COLO829 (cell line): Measurements from ENCODE around the gene ZNF599.

ENCODE experiments used
- DNase-seq: peaks from one replicate; pipeline ENCODE4 v3.0.0; 2012; ENCODE audit warnings: low spot score

The ZNF599 gene

DNA sequence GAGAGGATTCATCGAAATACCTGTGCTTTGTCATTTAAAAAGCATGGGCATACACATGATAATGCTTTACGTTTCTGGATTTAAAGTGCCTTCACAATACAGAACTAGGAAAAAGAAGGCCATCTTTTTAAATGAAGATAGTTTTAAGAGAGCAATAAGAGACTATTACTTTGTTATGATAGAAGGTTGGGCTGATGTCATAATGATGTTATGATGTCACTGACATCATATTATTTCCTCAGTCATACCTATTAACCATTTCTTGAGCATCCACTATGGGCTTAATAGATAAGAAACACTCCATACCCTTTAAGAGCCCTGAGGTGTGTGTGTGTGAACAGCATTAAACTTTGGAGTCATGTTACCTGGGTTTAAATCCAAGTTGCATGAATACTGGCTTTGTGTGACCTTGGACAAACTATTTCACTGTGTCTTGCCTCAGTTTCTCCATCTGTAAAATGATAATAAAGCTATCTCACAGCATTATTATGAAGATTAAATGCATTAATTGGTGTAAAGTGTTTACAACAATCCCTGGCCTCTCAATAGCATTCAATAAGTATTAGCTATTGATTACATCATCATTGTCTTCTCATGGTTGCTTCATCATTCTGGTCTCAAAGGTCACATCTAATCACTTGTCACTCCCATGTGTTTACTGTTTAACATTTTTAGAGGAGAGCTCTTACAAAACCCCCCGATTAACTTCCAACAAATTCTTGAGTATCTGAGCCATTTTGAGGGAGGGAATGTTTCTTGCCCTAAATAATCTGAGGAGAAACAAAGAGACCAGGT is 27.9 kb downstream of the ZNF599 start:
- no peak for DNase-seq

DNA sequence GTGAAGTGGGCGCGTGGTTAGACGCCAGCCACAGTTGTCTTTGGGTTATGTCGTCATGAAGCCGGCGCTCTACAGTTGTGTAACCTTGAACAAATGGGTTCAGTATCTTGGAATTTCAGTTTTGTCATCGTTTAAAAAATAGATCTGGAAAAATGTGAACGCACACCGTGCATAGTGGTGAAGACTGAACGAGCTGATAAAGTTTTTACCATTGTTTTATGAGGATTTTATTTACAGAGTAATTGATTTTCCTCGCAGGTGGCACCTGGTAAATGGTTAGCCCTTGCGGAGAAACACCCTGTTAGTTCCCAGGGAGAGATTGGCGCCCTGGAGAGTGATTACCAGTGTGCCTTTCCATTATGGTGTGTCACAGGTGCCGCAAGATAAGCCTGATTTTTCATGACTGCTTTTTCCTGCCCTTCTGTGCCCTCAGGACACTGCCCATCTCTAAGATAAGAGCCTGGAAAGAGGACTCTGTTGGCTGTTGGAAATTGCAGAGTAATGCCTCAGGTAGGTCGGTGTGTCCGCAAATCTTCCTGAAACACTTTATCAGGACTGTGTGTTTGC is 38.4 kb downstream of the ZNF599 start:
- DNase-seq: peak; percentile 28

DNA sequence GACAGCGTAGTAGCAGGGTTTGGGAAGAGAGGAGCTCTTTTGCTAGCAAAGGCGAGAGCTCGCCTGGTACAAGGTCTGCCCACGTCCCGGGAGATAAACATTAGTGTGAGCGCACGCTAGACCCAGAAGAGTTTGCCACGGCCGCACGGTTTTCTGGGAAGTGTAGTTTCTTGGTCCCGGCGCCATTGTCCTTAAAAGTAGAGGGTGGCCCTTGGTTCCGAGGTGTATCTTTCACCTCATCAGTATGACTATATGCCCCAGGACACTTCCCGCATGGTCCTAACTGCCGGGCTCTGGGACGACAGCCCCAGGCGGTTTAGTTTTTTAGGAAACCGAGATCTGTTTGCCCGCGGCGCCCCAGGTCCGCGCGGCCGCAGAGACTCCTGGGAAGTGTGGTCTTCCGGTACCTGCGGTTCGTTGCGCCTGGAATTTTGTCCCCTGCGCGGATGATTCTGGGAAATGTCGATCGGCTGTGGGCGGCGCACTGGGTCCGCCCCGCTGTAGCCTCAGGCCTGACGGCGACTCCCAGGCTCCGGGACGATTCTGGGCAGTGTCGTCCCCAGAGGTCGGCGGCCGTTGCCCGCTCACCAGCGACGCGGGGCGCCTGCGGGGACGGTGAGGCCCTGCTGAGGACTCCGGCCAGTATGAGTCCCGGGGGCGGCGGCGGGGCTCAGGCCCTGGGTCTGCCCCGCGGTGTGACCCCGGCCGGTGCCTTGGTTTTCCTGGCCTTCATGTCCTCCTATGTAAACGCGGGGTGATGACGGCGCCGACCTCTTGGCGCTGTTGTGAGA is 39.1 kb downstream of the ZNF599 start, which contains the start of gene ZNF181:
Gene ZNF181 (plus strand): TSS at position 498 of the 791 bp plus-strand sequence. CDS start 795 bp downstream, outside the sequence.
- DNase-seq: peak; percentile 89

DNA sequence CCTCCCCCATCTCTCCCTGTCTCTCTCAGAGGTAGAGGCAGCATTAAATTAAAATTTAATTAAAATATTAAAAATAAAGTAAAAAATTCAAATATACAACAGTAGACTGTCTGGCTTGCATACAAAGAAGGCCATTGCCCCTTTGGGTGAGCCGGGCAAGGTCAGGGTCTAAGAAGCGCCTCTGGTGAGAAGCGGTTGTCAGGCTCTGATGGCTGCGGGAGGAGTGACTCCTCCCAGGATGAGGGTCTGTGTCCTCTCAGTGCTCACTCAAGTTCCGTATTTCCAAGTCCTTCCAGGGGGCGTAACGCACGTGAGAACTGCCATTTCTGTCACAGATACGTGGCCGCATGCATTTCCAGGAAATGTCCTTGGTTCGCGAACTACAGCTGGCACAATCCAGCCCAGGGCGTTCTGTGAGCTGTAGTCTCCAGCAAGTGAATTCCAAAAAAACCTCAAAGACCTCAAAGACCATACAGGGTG is 39.7 kb downstream of the ZNF599 start:
- peak; percentile 14 for DNase-seq

DNA sequence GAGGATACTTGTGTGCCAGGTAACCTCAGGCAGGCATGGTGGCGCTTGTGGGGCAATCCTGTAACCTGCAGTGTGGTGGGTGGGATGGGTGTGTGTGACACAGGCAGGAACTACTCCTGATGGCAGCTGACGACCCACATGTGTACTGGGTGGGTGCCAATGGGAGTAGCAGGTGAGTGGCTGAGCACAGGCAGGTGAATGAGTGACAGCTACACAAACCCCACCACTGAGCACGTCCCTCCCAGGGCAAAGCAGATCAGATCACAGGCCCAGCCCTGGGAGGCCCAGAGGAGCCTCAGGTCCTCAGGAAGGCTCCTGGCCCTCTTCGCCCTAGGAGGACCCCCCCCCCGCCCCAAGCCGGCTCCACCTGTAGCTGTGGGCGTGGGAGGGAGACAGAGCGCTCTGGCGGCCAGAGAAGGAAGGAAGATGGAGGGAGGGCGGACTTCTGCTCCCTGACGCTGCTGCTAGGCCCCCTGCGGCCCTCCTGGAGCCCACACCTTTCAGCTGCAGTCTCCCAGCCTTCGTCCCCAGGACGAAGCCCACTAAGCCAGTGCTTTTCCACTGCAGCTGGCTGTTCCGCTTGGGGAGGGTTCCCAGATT is 40.3 kb downstream of the ZNF599 start:
- no peak for DNase-seq

DNA sequence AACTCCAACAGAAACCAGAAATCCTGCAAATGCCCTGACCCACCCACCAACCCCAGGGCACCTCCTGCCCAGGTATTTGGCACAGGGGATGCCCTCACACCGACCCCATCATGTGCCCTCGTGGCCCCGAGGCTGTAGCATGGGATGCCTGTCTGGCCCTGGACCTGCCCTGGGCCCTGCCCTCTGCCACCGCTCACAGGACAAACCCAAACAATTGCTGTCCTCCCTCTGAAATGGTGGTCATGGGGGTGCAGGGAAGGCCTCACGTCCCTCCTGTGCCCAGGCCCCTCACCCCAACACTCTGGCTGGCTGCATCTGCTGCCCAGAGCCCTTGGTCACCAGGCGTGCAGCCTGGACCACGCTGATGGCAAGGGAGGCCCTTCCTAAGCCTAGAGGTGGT is 41.1 kb downstream of the ZNF599 start:
- DNase-seq: no peak

DNA sequence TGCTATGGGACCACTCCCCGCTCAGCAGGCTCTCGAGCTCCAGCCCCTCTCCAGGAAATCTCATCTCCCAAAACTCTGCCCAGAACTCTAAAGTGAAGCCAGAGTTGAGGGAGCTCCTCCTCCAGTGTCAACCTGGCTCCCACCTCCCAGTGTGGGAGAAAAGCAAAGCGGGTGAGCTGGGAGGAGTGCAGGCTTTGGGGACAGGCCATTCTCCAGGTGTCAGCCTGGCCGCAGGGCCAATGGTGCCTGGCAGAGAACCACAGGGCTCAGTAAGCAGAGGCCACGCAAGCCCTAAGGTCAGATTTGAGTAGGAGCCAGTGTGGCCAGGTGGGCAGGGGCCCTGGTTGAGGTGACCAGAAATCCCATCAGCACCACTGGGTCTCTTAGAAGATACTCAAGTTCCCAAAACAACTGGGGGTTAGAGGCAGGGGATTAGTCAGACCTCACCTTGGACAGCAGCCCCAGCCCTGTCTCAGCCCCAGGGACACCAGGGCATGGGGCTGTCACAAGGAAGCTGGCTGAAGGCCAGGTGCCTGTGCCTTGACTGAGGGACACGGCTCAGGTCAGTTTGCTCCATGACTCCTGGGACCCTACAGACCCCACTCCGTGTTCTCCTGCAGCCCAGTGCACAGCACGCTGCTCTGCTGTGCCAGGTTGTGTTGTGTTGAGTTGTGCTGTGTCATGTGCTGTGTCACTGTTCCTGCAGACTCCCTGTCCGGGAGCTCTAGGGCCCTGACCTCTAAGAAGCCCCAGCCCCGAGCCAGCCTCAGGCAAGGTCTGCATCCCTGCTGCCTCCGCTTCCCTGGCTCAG is 41.8 kb downstream of the ZNF599 start:
- no peak for DNase-seq

DNA sequence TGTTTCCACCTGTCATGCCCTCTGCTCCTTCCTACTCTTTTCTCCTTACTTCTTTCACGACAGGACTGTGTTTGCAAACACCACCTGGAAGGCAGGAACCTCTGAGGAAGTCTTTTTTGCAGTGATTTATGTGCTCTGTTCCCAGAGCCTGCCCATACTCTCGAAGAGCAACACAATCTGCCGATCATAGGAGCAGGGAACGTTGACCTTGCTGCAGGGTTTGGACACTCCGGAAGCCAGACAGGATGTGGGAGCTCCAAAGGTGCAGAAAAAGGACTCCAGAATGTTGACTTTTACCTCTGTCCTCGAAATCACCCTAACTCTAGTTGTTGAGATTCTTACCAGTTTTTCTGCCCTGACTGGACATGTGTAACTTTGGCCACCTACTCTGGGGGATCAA is 47.6 kb downstream of the ZNF599 start:
- no peak for DNase-seq

DNA sequence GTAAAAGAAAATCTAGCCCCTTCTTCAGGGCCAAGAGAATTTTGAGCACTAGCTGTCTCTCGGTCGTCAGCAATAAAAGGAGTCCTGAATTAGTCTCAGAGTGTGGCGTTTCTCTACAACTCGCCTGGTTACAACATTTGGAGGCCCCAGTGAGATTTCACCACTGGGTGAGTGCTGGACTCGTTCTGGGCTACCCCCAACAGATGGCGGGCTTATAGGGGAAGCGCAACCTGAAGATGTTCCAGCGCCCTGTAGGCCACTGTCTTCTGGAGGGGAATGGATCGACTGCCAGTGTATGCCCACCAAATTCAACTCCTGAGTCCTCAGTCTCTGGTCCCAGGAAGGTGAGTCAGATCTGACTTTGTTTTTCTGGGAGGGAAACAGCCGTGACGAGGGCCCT is 50.7 kb downstream of the ZNF599 start:
- no peak for DNase-seq

DNA sequence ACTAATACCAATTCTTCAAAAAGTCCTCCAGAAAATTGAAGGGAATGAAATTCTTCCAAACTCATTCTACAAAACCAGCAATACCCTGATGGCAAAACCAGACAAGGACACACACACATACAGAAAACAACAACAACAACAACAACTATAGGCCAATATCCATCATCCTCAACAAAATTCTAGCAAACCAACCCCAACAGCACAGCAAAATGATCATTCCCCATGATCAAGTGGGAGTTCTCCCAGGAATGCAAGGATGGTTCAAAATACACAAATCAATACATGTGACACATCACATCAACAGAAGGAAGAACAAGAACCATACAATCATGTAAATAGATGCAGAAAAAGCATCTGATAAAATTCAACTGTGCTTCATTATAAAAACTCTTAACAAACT is 57.7 kb downstream of the ZNF599 start:
- DNase-seq: no peak

DNA sequence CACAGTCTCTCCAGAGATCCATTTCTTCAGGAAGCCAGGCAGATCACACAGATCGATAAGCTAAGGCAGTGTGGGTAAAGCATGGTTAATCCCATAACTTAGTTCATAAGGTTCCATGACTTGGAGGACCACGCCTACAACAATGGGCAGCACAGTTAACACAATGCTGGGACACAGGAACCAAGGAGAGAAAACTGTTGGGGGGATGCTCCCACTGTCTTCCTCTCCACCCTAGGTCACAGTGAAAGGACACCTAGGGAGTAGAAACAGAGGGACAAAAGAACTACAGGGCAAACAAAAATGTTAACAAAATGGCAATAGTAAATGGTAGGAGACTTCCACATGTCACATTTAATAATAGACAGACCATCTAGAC is 59.8 kb downstream of the ZNF599 start:
- DNase-seq: no peak

DNA sequence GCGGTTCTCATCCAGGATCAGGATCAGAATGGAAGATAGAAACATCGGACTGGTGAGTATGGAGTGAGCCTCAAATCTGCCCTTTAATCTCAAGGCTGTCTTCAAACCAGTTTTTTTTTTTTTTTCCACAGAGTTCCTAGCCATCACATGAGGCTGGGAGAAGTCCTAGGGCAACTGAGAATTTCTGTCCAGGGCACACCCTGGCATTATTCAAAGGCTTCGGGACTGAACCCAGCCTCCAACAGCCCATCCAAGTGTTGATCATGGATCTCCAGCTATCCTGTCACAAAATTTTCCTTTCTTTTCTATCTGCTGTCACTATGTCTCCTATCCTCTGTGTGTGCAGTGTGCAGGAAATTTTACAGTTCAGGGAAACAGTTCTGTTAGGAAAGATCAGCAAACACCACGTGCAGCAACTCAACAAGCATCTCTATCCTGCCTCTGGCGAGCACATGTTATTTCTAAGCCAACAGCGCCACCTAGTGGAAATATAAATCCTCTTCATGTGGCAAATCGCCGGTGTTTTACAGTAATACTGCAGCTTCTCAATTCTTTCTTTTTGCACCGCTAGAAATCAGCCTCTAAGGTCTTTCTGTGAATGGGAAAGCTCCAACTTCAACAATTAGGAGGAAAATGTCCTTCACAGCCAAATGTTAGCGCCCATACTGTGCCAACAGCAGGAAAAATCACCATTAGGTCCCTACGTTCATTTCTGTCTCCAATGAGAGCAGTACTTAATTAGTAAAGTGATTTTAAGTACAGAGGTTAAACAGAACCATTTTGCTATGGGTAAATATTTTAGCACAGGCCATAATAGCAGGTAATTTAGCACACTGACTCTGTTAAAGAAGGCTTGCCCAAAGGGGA is 60.4 kb downstream of the ZNF599 start:
- peak; percentile 83 for DNase-seq

DNA sequence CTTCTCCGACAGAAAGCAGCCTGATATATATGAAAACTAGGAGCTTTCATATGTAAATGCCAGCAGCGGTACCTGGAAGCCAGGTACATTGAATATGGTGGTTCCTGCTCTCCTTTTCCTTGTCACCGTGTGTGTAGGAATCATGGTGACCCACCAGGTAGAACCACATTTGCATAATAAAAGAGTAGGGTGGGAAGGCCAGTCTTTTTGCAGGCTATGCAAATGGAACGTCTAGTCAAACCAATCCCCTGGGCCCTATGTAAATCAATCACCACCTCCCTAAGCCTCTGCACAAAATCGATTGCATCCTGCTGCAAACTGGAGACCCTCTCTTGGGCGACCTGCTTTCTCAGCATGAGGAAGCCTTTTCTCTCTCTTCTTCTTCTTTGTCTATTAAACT is 61.1 kb downstream of the ZNF599 start:
- DNase-seq: no peak
